HepG2 (cell line): ENCODE results near the gene CARHSP1. TPM values are rescaled to one million over a fixed set of nuclear protein-coding genes. Genes with fewer than 3 reads are reported as not detected.

Experiments used
- DPF2 ChIP-seq: sonication (generic); formaldehyde crosslinking; IDR thresholded peaks from 2 replicates; pipeline ENCODE4 v1.4.0; 2020; ENCODE audit warnings: mild to moderate bottlenecking, low read depth, missing genetic modification reagents, borderline replicate concordance
- GATAD2A ChIP-seq: IDR thresholded peaks from 2 replicates; pipeline ENCODE4 v1.6.1; 2016
- NPAS2 ChIP-seq: sonication (generic); formaldehyde crosslinking; IDR thresholded peaks from 2 replicates; pipeline ENCODE4 v1.8.0; 2022; ENCODE audit warnings: mild to moderate bottlenecking, missing genetic modification reagents, borderline replicate concordance
- SAP130 ChIP-seq: IDR thresholded peaks from 2 replicates; pipeline ENCODE4 v1.6.1; 2016; ENCODE audit warnings: low read depth
- SP5 ChIP-seq: IDR thresholded peaks from 2 replicates; pipeline ENCODE4 v1.6.1; 2016; ENCODE audit warnings: low read depth, borderline replicate concordance
- TBP ChIP-seq: sonication (generic); formaldehyde crosslinking; IDR thresholded peaks from 2 replicates; pipeline ENCODE4 v1.5.0; 2020; ENCODE audit warnings: missing genetic modification reagents
- ZBTB20 ChIP-seq: sonication (generic); formaldehyde crosslinking; IDR thresholded peaks from 2 replicates; pipeline ENCODE4 v1.8.1; 2023; ENCODE audit warnings: missing genetic modification reagents, low read depth, mild to moderate bottlenecking, borderline replicate concordance
- ZNF367 ChIP-seq: sonication (generic); formaldehyde crosslinking; IDR thresholded peaks from 2 replicates; pipeline ENCODE4 v1.4.0; 2020; ENCODE audit warnings: missing genetic modification reagents, borderline replicate concordance
- ZNF570 ChIP-seq: sonication (generic); formaldehyde crosslinking; IDR thresholded peaks from 2 replicates; pipeline ENCODE4 v1.4.0; 2020; ENCODE audit warnings: mild to moderate bottlenecking, missing genetic modification reagents, borderline replicate concordance
- polyA plus RNA-seq, 8 experiments: library from polyadenylated mRNA; depleted of rRNA in 3 of 8; stranded (reverse) in 7 of 8; unstranded in 1 of 8; fragments of >200 nt; fragmentation: Illumina TruSeq in 4 of 8; extraction: Trizol in 4 of 8; gene quantifications; 2 replicates each; pipeline versions ENCODE4 v1.2.1 to v1.2.3, GENCODE V29; 2011 to 2016; ENCODE audit warnings: low read depth in 4 of 8, missing spikeins in 1 of 8, mixed read lengths in 1 of 8; ENCODE audit not compliant: insufficient read depth in 1 of 8
- total RNA-seq, 5 experiments: library from RNA; depleted of rRNA; stranded (reverse); fragments of >200 nt; fragmentation: Illumina TruSeq; extraction: Trizol; gene quantifications; 2 replicates each; pipeline ENCODE4 v1.2.3, GENCODE V29; 2016; ENCODE audit warnings: low read depth in 1 of 5
- TF ChIP-seq, protein P1 (sequence below): sonication (generic); formaldehyde crosslinking; IDR thresholded peaks from 2 replicates; pipeline ENCODE4 v1.5.0; 2020; ENCODE audit warnings: mild to moderate bottlenecking, missing genetic modification reagents, borderline replicate concordance
- TF ChIP-seq, protein P2 (sequence below): sonication (generic); formaldehyde crosslinking; IDR thresholded peaks from 2 replicates; pipeline ENCODE4 v1.4.0; 2020; ENCODE audit warnings: missing genetic modification reagents
- TF ChIP-seq, protein P3 (sequence below): sonication (generic); formaldehyde crosslinking; IDR thresholded peaks from 2 replicates; pipeline ENCODE4 v1.9.0; 2022; ENCODE audit warnings: low read depth, missing genetic modification reagents
- TF ChIP-seq, protein P4 (sequence below): sonication (generic); formaldehyde crosslinking; IDR thresholded peaks from 2 replicates; pipeline ENCODE4 v1.9.0; 2021; ENCODE audit warnings: missing genetic modification reagents, borderline replicate concordance

The CARHSP1 gene
- total and polyA plus RNA-seq, 2 of the 13 experiments (the other 11 are each of a cell fraction or from before 2014, with no cell fraction given), result 173 to 345 TPM

DNA sequence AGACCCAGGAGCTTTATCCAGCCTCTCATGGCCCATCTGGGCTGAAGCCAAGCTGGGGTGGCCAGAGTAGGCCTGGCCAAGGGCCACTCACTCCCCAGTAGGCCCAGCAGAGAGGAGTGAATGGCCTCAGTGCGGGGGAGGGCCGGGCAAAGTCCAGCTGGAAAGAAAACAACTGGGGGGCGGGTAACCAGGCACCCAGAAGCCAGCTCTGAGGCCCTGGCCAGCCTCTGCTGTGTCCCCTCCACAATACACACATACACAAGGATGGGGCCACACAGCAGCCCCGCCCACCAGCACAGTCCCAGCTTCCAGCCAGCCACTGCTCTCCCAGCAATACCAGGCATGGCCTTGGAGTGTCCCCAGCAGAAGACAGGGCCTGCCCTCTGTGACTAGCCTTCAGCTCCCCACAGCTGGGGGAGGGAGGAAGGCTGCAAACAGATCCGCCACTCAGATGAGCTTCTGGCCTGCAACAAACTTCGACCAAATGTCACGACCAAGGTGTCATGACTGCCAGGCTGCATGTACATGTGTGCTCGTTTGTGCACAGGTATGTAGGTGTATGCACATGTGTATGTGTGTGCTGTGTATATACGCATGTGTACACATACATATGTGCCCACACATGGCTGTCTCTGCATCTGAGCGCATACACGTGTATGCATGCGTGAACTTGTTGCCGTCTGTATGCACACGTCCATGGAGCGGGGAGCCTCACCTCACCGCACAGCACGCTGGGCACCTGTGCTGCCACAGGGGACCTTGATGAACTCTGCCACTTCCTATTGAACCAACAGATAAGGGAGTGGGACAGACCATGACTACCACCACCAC, 5.0 kb downstream of the CARHSP1 start (continued):
- peak; percentile 59; the same call in 1 of the 2 replicates for TF ChIP-seq ZNF367 (CRISPR knock-in tag)
- TF ChIP-seq ZBTB20 (CRISPR knock-in tag), result peak; percentile 93
- peak; percentile 97 for TF ChIP-seq GATAD2A (CRISPR knock-in tag)
- TF ChIP-seq, protein P1, sequence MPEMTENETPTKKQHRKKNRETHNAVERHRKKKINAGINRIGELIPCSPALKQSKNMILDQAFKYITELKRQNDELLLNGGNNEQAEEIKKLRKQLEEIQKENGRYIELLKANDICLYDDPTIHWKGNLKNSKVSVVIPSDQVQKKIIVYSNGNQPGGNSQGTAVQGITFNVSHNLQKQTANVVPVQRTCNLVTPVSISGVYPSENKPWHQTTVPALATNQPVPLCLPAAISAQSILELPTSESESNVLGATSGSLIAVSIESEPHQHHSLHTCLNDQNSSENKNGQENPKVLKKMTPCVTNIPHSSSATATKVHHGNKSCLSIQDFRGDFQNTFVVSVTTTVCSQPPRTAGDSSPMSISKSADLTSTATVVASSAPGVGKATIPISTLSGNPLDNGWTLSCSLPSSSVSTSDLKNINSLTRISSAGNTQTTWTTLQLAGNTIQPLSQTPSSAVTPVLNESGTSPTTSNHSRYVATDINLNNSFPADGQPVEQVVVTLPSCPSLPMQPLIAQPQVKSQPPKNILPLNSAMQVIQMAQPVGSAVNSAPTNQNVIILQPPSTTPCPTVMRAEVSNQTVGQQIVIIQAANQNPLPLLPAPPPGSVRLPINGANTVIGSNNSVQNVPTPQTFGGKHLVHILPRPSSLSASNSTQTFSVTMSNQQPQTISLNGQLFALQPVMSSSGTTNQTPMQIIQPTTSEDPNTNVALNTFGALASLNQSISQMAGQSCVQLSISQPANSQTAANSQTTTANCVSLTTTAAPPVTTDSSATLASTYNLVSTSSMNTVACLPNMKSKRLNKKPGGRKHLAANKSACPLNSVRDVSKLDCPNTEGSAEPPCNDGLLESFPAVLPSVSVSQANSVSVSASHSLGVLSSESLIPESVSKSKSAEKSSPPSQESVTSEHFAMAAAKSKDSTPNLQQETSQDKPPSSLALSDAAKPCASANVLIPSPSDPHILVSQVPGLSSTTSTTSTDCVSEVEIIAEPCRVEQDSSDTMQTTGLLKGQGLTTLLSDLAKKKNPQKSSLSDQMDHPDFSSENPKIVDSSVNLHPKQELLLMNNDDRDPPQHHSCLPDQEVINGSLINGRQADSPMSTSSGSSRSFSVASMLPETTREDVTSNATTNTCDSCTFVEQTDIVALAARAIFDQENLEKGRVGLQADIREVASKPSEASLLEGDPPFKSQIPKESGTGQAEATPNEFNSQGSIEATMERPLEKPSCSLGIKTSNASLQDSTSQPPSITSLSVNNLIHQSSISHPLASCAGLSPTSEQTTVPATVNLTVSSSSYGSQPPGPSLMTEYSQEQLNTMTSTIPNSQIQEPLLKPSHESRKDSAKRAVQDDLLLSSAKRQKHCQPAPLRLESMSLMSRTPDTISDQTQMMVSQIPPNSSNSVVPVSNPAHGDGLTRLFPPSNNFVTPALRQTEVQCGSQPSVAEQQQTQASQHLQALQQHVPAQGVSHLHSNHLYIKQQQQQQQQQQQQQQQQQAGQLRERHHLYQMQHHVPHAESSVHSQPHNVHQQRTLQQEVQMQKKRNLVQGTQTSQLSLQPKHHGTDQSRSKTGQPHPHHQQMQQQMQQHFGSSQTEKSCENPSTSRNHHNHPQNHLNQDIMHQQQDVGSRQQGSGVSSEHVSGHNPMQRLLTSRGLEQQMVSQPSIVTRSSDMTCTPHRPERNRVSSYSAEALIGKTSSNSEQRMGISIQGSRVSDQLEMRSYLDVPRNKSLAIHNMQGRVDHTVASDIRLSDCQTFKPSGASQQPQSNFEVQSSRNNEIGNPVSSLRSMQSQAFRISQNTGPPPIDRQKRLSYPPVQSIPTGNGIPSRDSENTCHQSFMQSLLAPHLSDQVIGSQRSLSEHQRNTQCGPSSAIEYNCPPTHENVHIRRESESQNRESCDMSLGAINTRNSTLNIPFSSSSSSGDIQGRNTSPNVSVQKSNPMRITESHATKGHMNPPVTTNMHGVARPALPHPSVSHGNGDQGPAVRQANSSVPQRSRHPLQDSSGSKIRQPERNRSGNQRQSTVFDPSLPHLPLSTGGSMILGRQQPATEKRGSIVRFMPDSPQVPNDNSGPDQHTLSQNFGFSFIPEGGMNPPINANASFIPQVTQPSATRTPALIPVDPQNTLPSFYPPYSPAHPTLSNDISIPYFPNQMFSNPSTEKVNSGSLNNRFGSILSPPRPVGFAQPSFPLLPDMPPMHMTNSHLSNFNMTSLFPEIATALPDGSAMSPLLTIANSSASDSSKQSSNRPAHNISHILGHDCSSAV (CRISPR knock-in tag), result no peak
- TF ChIP-seq TBP (CRISPR knock-in tag), result peak; percentile 95; the same call in 1 of the 2 replicates
- TF ChIP-seq, protein P2, sequence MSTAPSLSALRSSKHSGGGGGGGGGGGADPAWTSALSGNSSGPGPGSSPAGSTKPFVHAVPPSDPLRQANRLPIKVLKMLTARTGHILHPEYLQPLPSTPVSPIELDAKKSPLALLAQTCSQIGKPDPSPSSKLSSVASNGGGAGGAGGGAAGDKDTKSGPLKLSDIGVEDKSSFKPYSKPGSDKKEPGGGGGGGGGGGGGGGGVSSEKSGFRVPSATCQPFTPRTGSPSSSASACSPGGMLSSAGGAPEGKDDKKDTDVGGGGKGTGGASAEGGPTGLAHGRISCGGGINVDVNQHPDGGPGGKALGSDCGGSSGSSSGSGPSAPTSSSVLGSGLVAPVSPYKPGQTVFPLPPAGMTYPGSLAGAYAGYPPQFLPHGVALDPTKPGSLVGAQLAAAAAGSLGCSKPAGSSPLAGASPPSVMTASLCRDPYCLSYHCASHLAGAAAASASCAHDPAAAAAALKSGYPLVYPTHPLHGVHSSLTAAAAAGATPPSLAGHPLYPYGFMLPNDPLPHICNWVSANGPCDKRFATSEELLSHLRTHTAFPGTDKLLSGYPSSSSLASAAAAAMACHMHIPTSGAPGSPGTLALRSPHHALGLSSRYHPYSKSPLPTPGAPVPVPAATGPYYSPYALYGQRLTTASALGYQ (CRISPR knock-in tag), result peak; percentile 99
- TF ChIP-seq, protein P3, sequence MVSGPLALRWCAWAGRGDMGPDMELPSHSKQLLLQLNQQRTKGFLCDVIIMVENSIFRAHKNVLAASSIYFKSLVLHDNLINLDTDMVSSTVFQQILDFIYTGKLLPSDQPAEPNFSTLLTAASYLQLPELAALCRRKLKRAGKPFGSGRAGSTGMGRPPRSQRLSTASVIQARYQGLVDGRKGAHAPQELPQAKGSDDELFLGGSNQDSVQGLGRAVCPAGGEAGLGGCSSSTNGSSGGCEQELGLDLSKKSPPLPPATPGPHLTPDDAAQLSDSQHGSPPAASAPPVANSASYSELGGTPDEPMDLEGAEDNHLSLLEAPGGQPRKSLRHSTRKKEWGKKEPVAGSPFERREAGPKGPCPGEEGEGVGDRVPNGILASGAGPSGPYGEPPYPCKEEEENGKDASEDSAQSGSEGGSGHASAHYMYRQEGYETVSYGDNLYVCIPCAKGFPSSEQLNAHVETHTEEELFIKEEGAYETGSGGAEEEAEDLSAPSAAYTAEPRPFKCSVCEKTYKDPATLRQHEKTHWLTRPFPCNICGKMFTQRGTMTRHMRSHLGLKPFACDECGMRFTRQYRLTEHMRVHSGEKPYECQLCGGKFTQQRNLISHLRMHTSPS (CRISPR knock-in tag), result peak; percentile 97
- no peak for TF ChIP-seq NPAS2 (CRISPR knock-in tag)
- peak; percentile 94 for TF ChIP-seq DPF2 (CRISPR knock-in tag)
- 0 out of 2 replicates have a peak, but pooled peaks have one; percentile 12 for TF ChIP-seq ZNF570 (CRISPR knock-in tag)
- TF ChIP-seq, protein P4, sequence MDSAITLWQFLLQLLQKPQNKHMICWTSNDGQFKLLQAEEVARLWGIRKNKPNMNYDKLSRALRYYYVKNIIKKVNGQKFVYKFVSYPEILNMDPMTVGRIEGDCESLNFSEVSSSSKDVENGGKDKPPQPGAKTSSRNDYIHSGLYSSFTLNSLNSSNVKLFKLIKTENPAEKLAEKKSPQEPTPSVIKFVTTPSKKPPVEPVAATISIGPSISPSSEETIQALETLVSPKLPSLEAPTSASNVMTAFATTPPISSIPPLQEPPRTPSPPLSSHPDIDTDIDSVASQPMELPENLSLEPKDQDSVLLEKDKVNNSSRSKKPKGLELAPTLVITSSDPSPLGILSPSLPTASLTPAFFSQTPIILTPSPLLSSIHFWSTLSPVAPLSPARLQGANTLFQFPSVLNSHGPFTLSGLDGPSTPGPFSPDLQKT, result no peak; the same call in 1 of the 2 replicates
- peak; percentile 100 for TF ChIP-seq SP5 (CRISPR knock-in tag)
- TF ChIP-seq SAP130 (CRISPR knock-in tag), result peak; percentile 100
